ENCODE data around the gene CLCN1.
A peak's percentile ranks its signal among the peaks of the same experiment; 100 is the strongest.

GRCh38 chr7:143287935-143288826, 27.7 kb upstream of the CLCN1 start, which contains the start of gene CASP2:
- peak in 1 of 3 experiments; percentile 24; a peak in 1 of 6 replicates for TF ChIP-seq CTCF (IDR thresholded peaks at IDR 0.05 in 2 of 3, conservative IDR thresholded peaks at IDR 0.05 in 1 of 3; ENCODE audit: control insufficient read depth in 2 of 3, extremely low read depth in 1 of 3, insufficient read depth in 1 of 3, low read depth in 3 of 3, low read length in 3 of 3)
- TF ChIP-seq ZNF592 (IDR thresholded peaks at IDR 0.05), result no peak
- TF ChIP-seq CREB1 (IDR thresholded peaks at IDR 0.05; ENCODE audit: low read depth), result peak; percentile 34; the same call in 1 of the 2 replicates
- no peak; the same call in 1 of the 2 replicates for TF ChIP-seq TBL1XR1 (IDR thresholded peaks at IDR 0.05; ENCODE audit: low read depth, low read length)
- TF ChIP-seq USF2 (IDR thresholded peaks at IDR 0.05; ENCODE audit: borderline replicate concordance, low read depth, low read length), result no peak
- TF ChIP-seq RFX5 (IDR thresholded peaks at IDR 0.05; ENCODE audit: low read depth, low read length), result no peak
- TF ChIP-seq JUND (IDR thresholded peaks at IDR 0.05; ENCODE audit: low read depth, low read length), result no peak
- no peak for TF ChIP-seq SRF (IDR thresholded peaks at IDR 0.05; ENCODE audit: low read depth in 2 of 2, low read length in 2 of 2)
- TF ChIP-seq EP300 (IDR thresholded peaks at IDR 0.05; ENCODE audit: borderline replicate concordance in 1 of 2, control insufficient read depth in 1 of 2, low read depth in 2 of 2, low read length in 2 of 2), result no peak
- TF ChIP-seq ATF3 (IDR thresholded peaks at IDR 0.05; ENCODE audit: borderline replicate concordance, extremely low read depth, low read depth, low read length), result no peak
- no peak for TF ChIP-seq RAD21 (IDR thresholded peaks at IDR 0.05; ENCODE audit: insufficient read depth, low read depth, low read length)
- TF ChIP-seq BCLAF1 (IDR thresholded peaks at IDR 0.05), result no peak
- TF ChIP-seq PKNOX1 (IDR thresholded peaks at IDR 0.05), result peak; percentile 90
